Activated CD8-positive, alpha-beta T cell treated with anti-CD3 and anti-CD28 coated beads for 36 hours (primary cell): ENCODE results near the gene SART1. TPM values are rescaled to one million over a fixed set of nuclear protein-coding genes. Genes with fewer than 3 reads are reported as not detected.

Source experiments
- ATAC-seq: fragments of 200-7000 bp; cut with Tn5 transposase; one replicate; pipeline ENCODE4 v1.10.0; 2021; ENCODE audit warnings: mild to moderate bottlenecking, moderate library complexity
- CTCF ChIA-PET: fragments of 350-600 bp; sonication (Branson Sonifier 250); formaldehyde crosslinking; loops from one replicate; lab custom pipeline; 2021; ENCODE audit warnings: antibody characterized with exemption; lab: Charles Lee
- POLR2A ChIA-PET: fragments of 350-600 bp; sonication (Branson Sonifier 250); formaldehyde crosslinking; loops from one replicate; lab custom pipeline; 2021; ENCODE audit warnings: antibody characterized with exemption; lab: Charles Lee
- DNase-seq: peaks from one replicate; pipeline ENCODE4 v3.0.0-alpha.2; 2020
- H3K27ac Mint-ChIP-seq: one replicate; pipeline ENCODE4 v1.8.0; 2021; ENCODE audit warnings: mild to moderate bottlenecking, mixed read lengths
- H3K27me3 Mint-ChIP-seq: one replicate; pipeline ENCODE4 v1.8.0; 2021; ENCODE audit warnings: mixed read lengths
- H3K36me3 Mint-ChIP-seq: one replicate; pipeline ENCODE4 v1.8.0; 2021; ENCODE audit warnings: low read depth, mixed read lengths
- H3K4me1 Mint-ChIP-seq: one replicate; pipeline ENCODE4 v1.8.0; 2021; ENCODE audit warnings: low read depth, mixed read lengths
- H3K4me3 Mint-ChIP-seq: one replicate; pipeline ENCODE4 v1.8.0; 2021; ENCODE audit warnings: mild to moderate bottlenecking, moderate library complexity, mixed read lengths
- H3K9me3 Mint-ChIP-seq: one replicate; pipeline ENCODE4 v1.8.0; 2021; ENCODE audit warnings: mixed read lengths
- intact Hi-C: fragments of 100-400 bp; cut with micrococcal nuclease; formaldehyde crosslinking; loops from one replicate; pipeline ENCODE4 v1.10.0; 2022
- total RNA-seq, 2 experiments: library from RNA; stranded (reverse); gene quantifications; one replicate each; pipeline ENCODE4 v1.2.3, GENCODE V29; 2021
- TF ChIP-seq, protein P1 (sequence below): fragments of 200-600 bp; IDR thresholded peaks from one replicate; pipeline ENCODE4 v1.8.0; 2022; ENCODE audit warnings: antibody characterized with exemption, mild to moderate bottlenecking

SART1 gene
- total RNA-seq, 2 experiments from 2014 or later, result 58.3 to 63.9 TPM

DNA sequence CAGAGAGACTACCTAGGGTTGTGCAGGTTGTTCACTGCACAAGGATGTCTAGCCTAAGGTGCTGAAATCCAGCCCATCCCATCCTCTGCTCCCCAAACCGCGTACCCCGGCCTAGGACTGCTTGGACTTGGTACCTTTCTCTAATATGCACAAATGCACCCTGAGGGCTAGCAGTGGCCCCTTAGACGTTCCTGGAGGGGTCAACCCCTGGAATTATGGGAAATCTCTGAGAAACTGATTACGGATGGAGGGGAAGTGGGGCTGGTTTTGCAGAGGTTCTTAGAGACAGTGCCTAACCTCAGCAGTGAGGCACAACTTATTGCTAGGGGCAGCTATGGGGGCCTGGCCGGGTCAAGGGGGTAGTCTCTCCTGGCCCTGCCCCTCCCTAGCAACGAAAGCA lies 45.1 kb upstream of the SART1 start:
- Mint-ChIP-seq H3K4me1 (peaks cover 29% of the 10 kb centered on the region), H3K9me3 (no peaks in the 10 kb centered on the region), H3K27me3 (no peaks in the 10 kb centered on the region), H3K4me3 (peak overlapping the region; percentile 92), H3K36me3 (peaks cover 12% of the 10 kb centered on the region), H3K27ac (peak overlapping the region; percentile 13)
- ChIA-PET CTCF (interaction anchor here (0.8 to 2.5 kb wide), 4 partner anchors 15 to 32 kb away, joined by 3 to 12 read pairs (median 4); partner anchors contain the start of gene CCDC85B), POLR2A (interaction anchor here (1.1 to 2.9 kb wide), 3 partner anchors 15 to 27 kb away, joined by 3 to 20 read pairs (median 6); partner anchors contain the start of genes CCDC85B and FIBP)
- DNase-seq (no peak), ATAC-seq (no peak)
- TF ChIP-seq, protein P1, sequence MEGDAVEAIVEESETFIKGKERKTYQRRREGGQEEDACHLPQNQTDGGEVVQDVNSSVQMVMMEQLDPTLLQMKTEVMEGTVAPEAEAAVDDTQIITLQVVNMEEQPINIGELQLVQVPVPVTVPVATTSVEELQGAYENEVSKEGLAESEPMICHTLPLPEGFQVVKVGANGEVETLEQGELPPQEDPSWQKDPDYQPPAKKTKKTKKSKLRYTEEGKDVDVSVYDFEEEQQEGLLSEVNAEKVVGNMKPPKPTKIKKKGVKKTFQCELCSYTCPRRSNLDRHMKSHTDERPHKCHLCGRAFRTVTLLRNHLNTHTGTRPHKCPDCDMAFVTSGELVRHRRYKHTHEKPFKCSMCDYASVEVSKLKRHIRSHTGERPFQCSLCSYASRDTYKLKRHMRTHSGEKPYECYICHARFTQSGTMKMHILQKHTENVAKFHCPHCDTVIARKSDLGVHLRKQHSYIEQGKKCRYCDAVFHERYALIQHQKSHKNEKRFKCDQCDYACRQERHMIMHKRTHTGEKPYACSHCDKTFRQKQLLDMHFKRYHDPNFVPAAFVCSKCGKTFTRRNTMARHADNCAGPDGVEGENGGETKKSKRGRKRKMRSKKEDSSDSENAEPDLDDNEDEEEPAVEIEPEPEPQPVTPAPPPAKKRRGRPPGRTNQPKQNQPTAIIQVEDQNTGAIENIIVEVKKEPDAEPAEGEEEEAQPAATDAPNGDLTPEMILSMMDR, result no peak
- intact Hi-C loops, result no loop called here

DNA sequence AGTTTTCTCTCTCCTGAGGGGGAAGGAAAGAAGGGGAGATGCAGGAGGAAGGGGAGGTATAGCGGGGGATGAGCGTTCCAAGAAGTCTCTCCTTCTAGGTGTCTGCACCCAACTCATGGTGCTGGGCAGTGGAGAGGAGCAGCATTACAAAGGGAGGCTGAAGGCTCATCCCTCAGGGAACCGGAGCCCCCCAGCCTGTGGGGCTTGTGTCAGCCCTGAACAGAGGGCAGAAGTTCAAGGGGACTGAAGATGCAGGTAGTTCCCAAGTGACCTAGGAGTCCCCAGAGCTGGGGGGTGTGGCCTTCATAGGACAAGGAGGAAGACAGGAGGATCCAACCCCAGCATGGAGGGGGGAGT lies 44.5 kb upstream of the SART1 start:
- H3K9me3 Mint-ChIP-seq, result no peaks in the 10 kb centered on the region
- ChIA-PET CTCF (interaction anchor here (1.4 to 2.5 kb wide), 2 partner anchors 27 to 29 kb away, joined by 7 to 12 read pairs; partner anchors contain the start of genes CCDC85B and FIBP), POLR2A (interaction anchor here (1.3 to 2.9 kb wide), 5 partner anchors 8 to 27 kb away, joined by 5 to 20 read pairs (median 11); partner anchors contain the start of genes CCDC85B, FIBP and FOSL1)

GRCh38 chr11:65917434-65918210 lies 43.9 kb upstream of the SART1 start:
- intact Hi-C loops, result no loop called here
- H3K36me3 Mint-ChIP-seq, result peaks cover 19% of the 10 kb centered on the region
- ChIA-PET CTCF (interaction anchor here (0.9 to 2.5 kb wide), 7 partner anchors 17 to 206 kb away, joined by 3 to 12 read pairs (median 3); partner anchors contain the start of genes CCDC85B, FIBP, KAT5 and MUS81), POLR2A (interaction anchor here (0.8 to 2.9 kb wide), 12 partner anchors 9 to 71 kb away, joined by 3 to 20 read pairs (median 5); partner anchors contain the start of genes CCDC85B, FIBP and FOSL1)
- no peaks in the 10 kb centered on the region for H3K9me3 Mint-ChIP-seq
- H3K4me3 Mint-ChIP-seq, result peak overlapping the region; percentile 92
- peaks cover 30% of the 10 kb centered on the region for H3K4me1 Mint-ChIP-seq
- H3K27ac Mint-ChIP-seq, result peak overlapping the region; percentile 87
- no peaks in the 10 kb centered on the region for H3K27me3 Mint-ChIP-seq
- DNase-seq, result no peak
- no peak for ATAC-seq
- TF ChIP-seq, protein P1, result no peak

More for the DNA sequence above, 44.5 kb upstream of the SART1 start:
- no peaks in the 10 kb centered on the region for H3K27me3 Mint-ChIP-seq
- intact Hi-C loops, result no loop called here
- peaks cover 28% of the 10 kb centered on the region for H3K4me1 Mint-ChIP-seq
- DNase-seq (no peak), ATAC-seq (no peak)
- H3K27ac Mint-ChIP-seq, result no peak overlapping the region
- TF ChIP-seq, protein P1, result no peak
- peaks cover 14% of the 10 kb centered on the region for H3K36me3 Mint-ChIP-seq
- peak overlapping the region; percentile 92 for H3K4me3 Mint-ChIP-seq

DNA sequence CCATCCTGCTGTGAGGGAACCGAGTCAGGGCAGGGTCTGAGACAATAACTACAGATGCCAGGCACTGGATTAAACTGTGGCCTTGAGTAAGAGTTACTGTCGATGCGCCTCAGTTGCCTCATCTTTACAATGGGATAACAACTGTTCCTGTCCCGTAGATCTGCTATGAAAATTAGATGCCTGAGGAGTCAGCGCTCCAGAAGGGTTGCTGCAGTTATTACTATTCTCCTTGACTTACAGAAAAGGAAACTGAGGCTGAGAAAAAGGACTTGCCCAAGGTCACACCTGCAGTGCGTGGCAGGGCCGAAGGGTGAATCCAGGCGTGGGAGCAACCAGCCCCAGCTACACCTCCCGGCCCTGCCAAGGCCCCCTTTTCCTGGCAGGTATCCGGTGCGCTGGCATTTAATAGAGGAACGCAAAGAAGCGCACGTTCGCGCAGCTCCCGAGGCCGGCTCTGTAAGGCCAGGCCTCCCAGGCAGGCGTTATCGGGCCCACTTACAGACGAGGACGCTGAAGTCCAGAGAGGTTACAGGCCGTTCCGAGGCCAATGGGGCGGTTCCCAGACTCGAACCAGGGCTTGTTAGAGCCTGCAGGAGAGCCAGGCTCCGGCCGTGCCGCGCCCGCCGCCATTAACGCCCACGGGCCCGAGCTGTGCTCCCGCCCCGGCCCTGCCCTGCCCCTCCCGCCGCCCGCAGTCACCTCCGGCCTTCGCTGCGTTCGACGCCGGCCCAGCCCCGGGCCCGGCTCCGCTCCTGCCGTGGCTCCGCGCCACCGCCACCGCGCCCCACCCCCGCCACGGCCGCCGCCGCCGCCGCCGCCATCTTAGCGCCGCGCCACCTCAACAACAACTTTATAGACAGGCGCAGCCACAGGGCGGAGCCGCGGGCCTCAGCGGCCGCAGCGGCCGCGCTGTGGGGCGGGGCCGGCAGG lies 43.1 kb upstream of the SART1 start, which contains the start of gene C11orf68:
TSS of gene C11orf68 (minus strand) at position 852 of the 930 bp plus-strand sequence. CDS start at position 821, 31 bp downstream.
- peaks cover 32% of the 10 kb centered on the region for H3K4me1 Mint-ChIP-seq
- peaks cover 22% of the 10 kb centered on the region for H3K36me3 Mint-ChIP-seq
- TF ChIP-seq, protein P1, result no peak
- peak within 1 kb of the TSS; percentile 87 for H3K27ac Mint-ChIP-seq
- POLR2A ChIA-PET, result interaction anchor here (0.8 to 2.9 kb wide), 13 partner anchors 9 to 70 kb away, joined by 3 to 20 read pairs (median 5); partner anchors contain the start of genes CCDC85B, FIBP and FOSL1
- no peak for DNase-seq
- CTCF ChIA-PET, result interaction anchor here (0.9 to 2.5 kb wide), 7 partner anchors 17 to 207 kb away, joined by 3 to 12 read pairs (median 3); partner anchors contain the start of genes CCDC85B, FIBP, KAT5 and MUS81
- intact Hi-C loops, result loop anchor here (1.0 kb wide), 1 partner anchor 43 kb away; the partner anchor contains the start of gene SART1
- no peaks in the 10 kb centered on the region for H3K9me3 Mint-ChIP-seq
- peak within 1 kb of the TSS; percentile 92 for H3K4me3 Mint-ChIP-seq
- no peaks in the 10 kb centered on the region for H3K27me3 Mint-ChIP-seq
- ATAC-seq, result peak; percentile 8
